SK-N-SH treated with all-trans-retinoic acid at 6 μM for 48 hours (cell line): ENCODE measurements around the gene TOM1.

Source experiments
- ATAC-seq: fragments of 200-7000 bp; cut with Tn5 transposase; 3 replicates; pipeline ENCODE4 v1.9.1; 2020; ENCODE audit warnings: mild to moderate bottlenecking, moderate library complexity
- ARNTL ChIP-seq: fragments of 450-650 bp; formaldehyde crosslinking; IDR thresholded peaks from 2 replicates; pipeline ENCODE4 v1.5.0; 2020; ENCODE audit warnings: low read depth, mild to moderate bottlenecking, moderate library complexity, borderline replicate concordance
- BACH2 ChIP-seq: fragments of 250-450 bp; sonication (Bioruptor Pico); IDR thresholded peaks from 2 replicates; pipeline ENCODE4 v1.9.0; 2021; ENCODE audit warnings: mild to moderate bottlenecking, borderline replicate concordance
- CSDC2 ChIP-seq: fragments of 250-450 bp; sonication (Bioruptor Pico); IDR thresholded peaks from 2 replicates; pipeline ENCODE4 v1.5.0; 2020; ENCODE audit warnings: mild to moderate bottlenecking, moderate library complexity
- CSRNP3 ChIP-seq: fragments of 250-450 bp; sonication (Bioruptor Pico); IDR thresholded peaks from 2 replicates; pipeline ENCODE4 v1.5.1; 2021; ENCODE audit warnings: mild to moderate bottlenecking, moderate library complexity
- ESRRG ChIP-seq: fragments of 250-450 bp; sonication (Bioruptor Pico); IDR thresholded peaks from 2 replicates; pipeline ENCODE4 v1.6.1; 2021; ENCODE audit warnings: mild to moderate bottlenecking
- GLIS3 ChIP-seq: fragments of 250-450 bp; sonication (Bioruptor Pico); IDR thresholded peaks from 2 replicates; pipeline ENCODE4 v1.5.0; 2020; ENCODE audit warnings: mild to moderate bottlenecking, moderate library complexity
- ISL1 ChIP-seq: fragments of 250-450 bp; sonication (Bioruptor Pico); IDR thresholded peaks from 2 replicates; pipeline ENCODE4 v2.1.2; 2022; ENCODE audit warnings: mild to moderate bottlenecking, moderate library complexity
- OSR1 ChIP-seq: fragments of 250-450 bp; sonication (Bioruptor Pico); IDR thresholded peaks from 2 replicates; pipeline ENCODE4 v1.8.0; 2022; ENCODE audit warnings: moderate library complexity, mild to moderate bottlenecking, inconsistent platforms
- POU6F1 ChIP-seq: fragments of 250-450 bp; sonication (Bioruptor Pico); IDR thresholded peaks from 2 replicates; pipeline ENCODE4 v1.8.0; 2021; ENCODE audit warnings: low read depth, mild to moderate bottlenecking, moderate library complexity, borderline replicate concordance
- PPARA ChIP-seq: fragments of 250-450 bp; sonication (Bioruptor Pico); IDR thresholded peaks from 2 replicates; pipeline ENCODE4 v1.5.0; 2020; ENCODE audit warnings: mild to moderate bottlenecking, borderline replicate concordance
- RARB ChIP-seq: fragments of 250-450 bp; sonication (Bioruptor Pico); IDR thresholded peaks from 2 replicates; pipeline ENCODE4 v1.8.0; 2021; ENCODE audit warnings: mild to moderate bottlenecking, moderate library complexity
- SNAI2 ChIP-seq: fragments of 250-450 bp; sonication (Bioruptor Pico); IDR thresholded peaks from 2 replicates; pipeline ENCODE4 v1.5.0; 2020; ENCODE audit warnings: mild to moderate bottlenecking, moderate library complexity
- TCF4 ChIP-seq: fragments of 250-450 bp; sonication (Bioruptor Pico); IDR thresholded peaks from 2 replicates; pipeline ENCODE4 v1.8.0; 2021; ENCODE audit warnings: mild to moderate bottlenecking, moderate library complexity, borderline replicate concordance
- TOX ChIP-seq: fragments of 250-450 bp; sonication (Bioruptor Pico); IDR thresholded peaks from 2 replicates; pipeline ENCODE4 v1.8.0; 2021; ENCODE audit warnings: mild to moderate bottlenecking, moderate library complexity, borderline replicate concordance
- TSHZ2 ChIP-seq: fragments of 250-450 bp; sonication (Bioruptor Pico); IDR thresholded peaks from 2 replicates; pipeline ENCODE4 v1.5.0; 2020; ENCODE audit warnings: mild to moderate bottlenecking, moderate library complexity
- ZC3H10 ChIP-seq: fragments of 250-450 bp; sonication (Bioruptor Pico); IDR thresholded peaks from 2 replicates; pipeline ENCODE4 v1.5.1; 2021; ENCODE audit warnings: mild to moderate bottlenecking, moderate library complexity
- ZFP3 ChIP-seq: fragments of 250-450 bp; sonication (Bioruptor Pico); IDR thresholded peaks from 2 replicates; pipeline ENCODE4 v1.5.0; 2020; ENCODE audit warnings: mild to moderate bottlenecking, moderate library complexity
- ZFP30 ChIP-seq: fragments of 450-650 bp; formaldehyde crosslinking; IDR thresholded peaks from 2 replicates; pipeline ENCODE4 v1.5.0; 2022; ENCODE audit warnings: mild to moderate bottlenecking, moderate library complexity
- ZNF565 ChIP-seq: fragments of 450-650 bp; formaldehyde crosslinking; conservative IDR thresholded peaks from 2 replicates; pipeline ENCODE4 v1.5.0; 2020; ENCODE audit warnings: low read depth, mild to moderate bottlenecking, moderate library complexity
- ZNF8 ChIP-seq: fragments of 450-650 bp; formaldehyde crosslinking; IDR thresholded peaks from 2 replicates; pipeline ENCODE4 v1.5.0; 2020; ENCODE audit warnings: mild to moderate bottlenecking, moderate library complexity
- TF ChIP-seq, protein P1 (sequence below): fragments of 250-450 bp; sonication (Bioruptor Pico); IDR thresholded peaks from 2 replicates; pipeline ENCODE4 v1.8.0; 2020; ENCODE audit warnings: mild to moderate bottlenecking, moderate library complexity, borderline replicate concordance
- TF ChIP-seq, protein P2 (sequence below): fragments of 250-450 bp; sonication (Bioruptor Pico); IDR thresholded peaks from 2 replicates; pipeline ENCODE4 v1.5.1; 2020; ENCODE audit warnings: low read depth, mild to moderate bottlenecking, moderate library complexity

Gene TOM1

GRCh38 chr22:35348026-35348590 lies 48.4 kb downstream of the TOM1 start:
- no peak for ATAC-seq
- TF ChIP-seq ESRRG (no peak), SNAI2 (CRISPR knock-in tag) (no peak), CSRNP3 (CRISPR knock-in tag) (no peak), ZFP3 (CRISPR knock-in tag) (no peak), TOX (CRISPR knock-in tag) (no peak), GLIS3 (CRISPR knock-in tag) (no peak), POU6F1 (no peak), ISL1 (CRISPR knock-in tag) (no peak), PPARA (CRISPR knock-in tag) (no peak), TCF4 (no peak), CSDC2 (CRISPR knock-in tag) (no peak), ARNTL (CRISPR knock-in tag) (no peak), RARB (CRISPR knock-in tag) (no peak), OSR1 (CRISPR knock-in tag) (no peak), ZC3H10 (CRISPR knock-in tag) (no peak), ZFP30 (CRISPR knock-in tag) (no peak)
- TF ChIP-seq, protein P1, sequence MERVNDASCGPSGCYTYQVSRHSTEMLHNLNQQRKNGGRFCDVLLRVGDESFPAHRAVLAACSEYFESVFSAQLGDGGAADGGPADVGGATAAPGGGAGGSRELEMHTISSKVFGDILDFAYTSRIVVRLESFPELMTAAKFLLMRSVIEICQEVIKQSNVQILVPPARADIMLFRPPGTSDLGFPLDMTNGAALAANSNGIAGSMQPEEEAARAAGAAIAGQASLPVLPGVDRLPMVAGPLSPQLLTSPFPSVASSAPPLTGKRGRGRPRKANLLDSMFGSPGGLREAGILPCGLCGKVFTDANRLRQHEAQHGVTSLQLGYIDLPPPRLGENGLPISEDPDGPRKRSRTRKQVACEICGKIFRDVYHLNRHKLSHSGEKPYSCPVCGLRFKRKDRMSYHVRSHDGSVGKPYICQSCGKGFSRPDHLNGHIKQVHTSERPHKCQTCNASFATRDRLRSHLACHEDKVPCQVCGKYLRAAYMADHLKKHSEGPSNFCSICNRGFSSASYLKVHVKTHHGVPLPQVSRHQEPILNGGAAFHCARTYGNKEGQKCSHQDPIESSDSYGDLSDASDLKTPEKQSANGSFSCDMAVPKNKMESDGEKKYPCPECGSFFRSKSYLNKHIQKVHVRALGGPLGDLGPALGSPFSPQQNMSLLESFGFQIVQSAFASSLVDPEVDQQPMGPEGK (CRISPR knock-in tag) = no peak

DNA sequence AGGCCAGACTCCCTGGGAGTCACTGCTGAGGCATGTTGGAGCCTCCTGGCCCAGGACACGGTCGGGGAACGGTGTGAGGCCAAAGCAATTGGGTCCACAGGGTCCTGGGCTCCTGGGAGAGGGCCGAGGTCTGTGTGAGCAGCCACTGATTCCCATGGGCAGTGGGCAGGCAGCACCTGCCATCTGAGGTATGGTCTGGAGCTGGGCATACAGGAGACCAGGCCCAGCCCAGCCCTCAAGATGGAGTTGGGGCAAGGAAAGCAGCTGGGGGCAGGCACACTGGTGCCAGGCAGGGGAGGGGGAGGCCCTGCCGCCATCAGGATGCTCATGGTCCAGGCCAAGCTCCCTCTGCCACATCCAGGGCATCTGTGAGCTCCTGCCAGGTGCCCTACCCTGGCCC lies 49.0 kb downstream of the TOM1 start:
- no peak for ATAC-seq

GRCh38 chr22:35349368-35349703 lies 49.6 kb downstream of the TOM1 start:
- no peak for ATAC-seq
- TF ChIP-seq, protein P1 (CRISPR knock-in tag) = no peak
- TF ChIP-seq SNAI2 (CRISPR knock-in tag) (no peak), POU6F1 (no peak), PPARA (CRISPR knock-in tag) (no peak), ZNF8 (CRISPR knock-in tag) (no peak), TSHZ2 (no peak), ISL1 (CRISPR knock-in tag) (no peak), ARNTL (CRISPR knock-in tag) (no peak)

More for the DNA sequence above, 49.0 kb downstream of the TOM1 start:
- TF ChIP-seq, protein P2, sequence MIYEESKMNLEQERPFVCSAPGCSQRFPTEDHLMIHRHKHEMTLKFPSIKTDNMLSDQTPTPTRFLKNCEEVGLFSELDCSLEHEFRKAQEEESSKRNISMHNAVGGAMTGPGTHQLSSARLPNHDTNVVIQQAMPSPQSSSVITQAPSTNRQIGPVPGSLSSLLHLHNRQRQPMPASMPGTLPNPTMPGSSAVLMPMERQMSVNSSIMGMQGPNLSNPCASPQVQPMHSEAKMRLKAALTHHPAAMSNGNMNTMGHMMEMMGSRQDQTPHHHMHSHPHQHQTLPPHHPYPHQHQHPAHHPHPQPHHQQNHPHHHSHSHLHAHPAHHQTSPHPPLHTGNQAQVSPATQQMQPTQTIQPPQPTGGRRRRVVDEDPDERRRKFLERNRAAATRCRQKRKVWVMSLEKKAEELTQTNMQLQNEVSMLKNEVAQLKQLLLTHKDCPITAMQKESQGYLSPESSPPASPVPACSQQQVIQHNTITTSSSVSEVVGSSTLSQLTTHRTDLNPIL (CRISPR knock-in tag) = no peak
- no peak for TF ChIP-seq ISL1 (CRISPR knock-in tag)
- TF ChIP-seq PPARA (CRISPR knock-in tag) = no peak
- TF ChIP-seq, protein P1 (CRISPR knock-in tag) = no peak
- TF ChIP-seq TOX (CRISPR knock-in tag) = no peak
- TF ChIP-seq ZFP3 (CRISPR knock-in tag) = no peak
- no peak for TF ChIP-seq ZFP30 (CRISPR knock-in tag)
- no peak for TF ChIP-seq TCF4
- no peak for TF ChIP-seq ZNF565 (CRISPR knock-in tag)
- TF ChIP-seq BACH2 = no peak
